ENCODE data around the gene VANGL1.

DNA sequence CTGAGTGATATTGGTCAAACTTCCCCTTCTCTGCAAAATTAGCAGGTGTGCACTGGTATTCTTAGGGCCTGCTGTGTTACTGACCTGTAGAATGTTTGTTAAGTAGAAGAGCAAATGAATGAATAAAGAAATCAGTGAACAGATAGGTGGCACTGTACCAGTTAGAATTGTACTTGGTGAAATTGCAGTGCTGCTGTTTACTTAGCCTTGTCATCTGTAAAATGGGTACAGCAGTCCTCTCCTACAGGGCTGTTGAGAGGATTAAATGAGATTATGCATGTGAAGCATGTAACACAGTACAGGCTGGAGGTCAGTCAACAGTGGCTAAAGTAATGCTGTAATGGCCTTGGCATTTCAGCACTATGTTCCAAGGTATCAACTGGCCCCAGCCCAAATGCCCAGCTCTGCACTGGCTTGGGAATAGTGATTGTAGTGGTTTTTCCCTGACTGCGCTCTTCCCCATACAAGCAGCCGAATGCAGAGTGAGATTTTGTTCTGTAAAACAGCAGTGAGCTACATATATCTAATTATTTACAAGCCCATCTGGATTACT lies 10.5 kb downstream of the VANGL1 start:
- TF ChIP-seq ZBTB33 (IDR thresholded peaks at IDR 0.05) (no peak), CTCF (IDR thresholded peaks at IDR 0.05; ENCODE audit: low read depth, low read length, missing input control) (no peak), GABPA (IDR thresholded peaks at IDR 0.05 in 1 of 2, conservative IDR thresholded peaks at IDR 0.05 in 1 of 2) (no peak), MAX (IDR thresholded peaks at IDR 0.05) (no peak), TAF1 (conservative IDR thresholded peaks at IDR 0.05) (no peak), RAD21 (IDR thresholded peaks at IDR 0.05) (no peak), YY1 (IDR thresholded peaks at IDR 0.05) (no peak), JUND (IDR thresholded peaks at IDR 0.05) (no peak)

Measured in liver (tissue), 3 donors.